ENCODE data around the gene WDPCP. TPM values are rescaled to one million over a fixed set of nuclear protein-coding genes. Genes with fewer than 3 reads are reported as not detected.
A peak's percentile ranks its signal among the peaks of the same experiment; 100 is the strongest.

The WDPCP gene
- total and polyA plus RNA-seq, 7 experiments from 2014 or later, result 4.8 to 19.2 (median 15.6) TPM

DNA sequence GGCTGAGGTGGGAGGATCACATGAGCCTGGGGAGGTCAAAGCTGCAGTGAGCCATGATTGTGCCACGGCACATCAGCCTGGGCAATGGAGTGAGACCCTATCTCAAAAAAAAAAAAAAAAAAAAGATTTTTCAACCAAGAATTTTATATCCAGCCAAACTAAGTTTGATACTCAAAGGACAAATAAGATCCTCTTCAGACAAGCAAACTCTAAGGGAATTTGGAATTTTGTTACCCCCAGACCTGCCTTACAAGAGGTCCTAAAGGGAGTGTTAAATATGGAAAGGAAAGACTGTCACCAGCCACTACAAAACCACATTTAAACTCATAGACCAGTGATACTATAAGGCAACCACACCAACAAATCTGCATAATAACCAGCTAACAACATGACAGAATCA, 67.5 kb downstream of the WDPCP start:
- H3K27ac ChIP-seq (ENCODE audit: low read depth, low read length), result no peak overlapping the region
- peaks cover 3 to 69% (median 45%) of the 10 kb centered on the region in 5 donors for H3K36me3 Mint-ChIP-seq
- no peak overlapping the region for H3K4me3 Mint-ChIP-seq
- DNase-seq (no peak), ATAC-seq (no peak)
- no peak overlapping the region for H3K27ac Mint-ChIP-seq
- intact Hi-C loops (cut with micrococcal nuclease), result no loop called here
- H3K4me1 Mint-ChIP-seq, result peaks cover 0 to 12% (median 4%) of the 10 kb centered on the region in 7 donors
- ChIA-PET POLR2A (no interaction called here), CTCF (interaction anchor here (0.6 kb wide), 1 partner anchor 149 kb away, joined by 3 read pairs; no protein-coding TSS in a partner anchor)
- no peaks in the 10 kb centered on the region for H3K4me1 ChIP-seq (ENCODE audit: control insufficient read depth in 2 of 2, insufficient read depth in 2 of 2, low read length in 2 of 2)
- H3K4me3 ChIP-seq (ENCODE audit: low read length), result no peak overlapping the region
- H3K27me3 ChIP-seq (ENCODE audit: control insufficient read depth in 2 of 2, insufficient read depth in 2 of 2, low read length in 2 of 2), result no peaks in the 10 kb centered on the region
- peaks cover 18 to 88% (median 54%) of the 10 kb centered on the region in 11 donors for H3K9me3 Mint-ChIP-seq
- no peaks in the 10 kb centered on the region for H3K36me3 ChIP-seq (ENCODE audit: control insufficient read depth in 2 of 3, insufficient read depth in 3 of 3, low read length in 3 of 3)
- H3K9me3 ChIP-seq (ENCODE audit: control insufficient read depth in 2 of 3, low read length in 3 of 3), result peaks cover 0 to 37% (median 8%) of the 10 kb centered on the region in 3 experiments
- no peaks in the 10 kb centered on the region for H3K27me3 Mint-ChIP-seq

DNA sequence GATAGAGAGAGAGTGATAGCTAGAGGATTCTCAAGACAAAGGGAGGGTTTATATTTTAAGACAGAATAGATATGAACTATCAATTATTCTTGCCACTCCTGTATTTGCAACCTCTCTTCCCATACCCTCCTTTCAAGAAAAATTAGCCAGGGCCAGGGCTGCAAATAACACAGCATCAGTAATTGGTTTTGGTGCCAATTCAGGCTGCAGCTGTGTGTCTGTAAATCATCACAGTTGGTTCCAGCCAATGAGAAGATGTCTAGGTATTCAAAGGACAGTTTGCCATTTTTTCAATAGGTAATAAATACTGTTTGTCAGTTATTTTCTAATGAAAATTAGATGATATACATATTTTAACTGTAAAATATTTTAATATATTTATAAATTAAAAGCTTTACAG, 73.5 kb downstream of the WDPCP start:
- Histone ChIP-seq H3K4me3 (ENCODE audit: low read length) (no peak overlapping the region), H3K9me3 (ENCODE audit: control insufficient read depth in 2 of 3, low read length in 3 of 3) (peaks cover 0 to 7% (median 0%) of the 10 kb centered on the region in 3 experiments), H3K4me1 (ENCODE audit: control insufficient read depth in 2 of 2, insufficient read depth in 2 of 2, low read length in 2 of 2) (no peaks in the 10 kb centered on the region), H3K27ac (ENCODE audit: low read depth, low read length) (no peak overlapping the region), H3K36me3 (ENCODE audit: control insufficient read depth in 2 of 3, insufficient read depth in 3 of 3, low read length in 3 of 3) (no peaks in the 10 kb centered on the region), H3K27me3 (ENCODE audit: control insufficient read depth in 2 of 2, insufficient read depth in 2 of 2, low read length in 2 of 2) (no peaks in the 10 kb centered on the region)
- peaks cover 0 to 53% (median 30%) of the 10 kb centered on the region in 5 donors for H3K36me3 Mint-ChIP-seq
- no peak overlapping the region for H3K27ac Mint-ChIP-seq
- no peaks in the 10 kb centered on the region for H3K27me3 Mint-ChIP-seq
- POLR2A ChIA-PET, result no interaction called here
- ATAC-seq (no peak), DNase-seq (no peak)
- intact Hi-C loops (cut with micrococcal nuclease), result no loop called here
- peaks cover 16 to 75% (median 36%) of the 10 kb centered on the region in 11 donors for H3K9me3 Mint-ChIP-seq
- H3K4me3 Mint-ChIP-seq, result no peak overlapping the region
- peaks cover 0 to 11% (median 3%) of the 10 kb centered on the region in 7 donors for H3K4me1 Mint-ChIP-seq
- CTCF ChIA-PET, result no interaction called here

DNA sequence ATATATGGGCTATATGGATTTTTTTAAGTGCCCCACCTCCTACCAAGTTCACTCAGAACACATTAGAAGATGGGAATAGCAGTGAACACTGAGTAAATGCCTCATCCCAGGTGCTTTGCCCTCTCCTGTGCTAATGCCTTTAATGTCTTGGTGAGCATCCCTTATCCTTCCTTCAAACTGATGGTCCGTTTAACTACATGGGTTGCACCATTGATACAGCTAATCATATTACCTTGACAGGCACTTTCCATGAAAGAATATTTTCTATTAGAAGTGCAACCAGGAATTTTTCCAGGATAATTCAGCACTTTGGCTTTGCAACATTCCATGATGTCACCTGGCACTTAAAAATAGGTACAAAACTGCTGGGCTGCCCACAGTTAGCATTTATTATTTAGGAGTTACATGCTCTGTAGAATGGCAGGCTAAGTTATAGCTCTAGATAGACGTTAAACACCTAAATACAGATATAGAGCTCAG, 74.0 kb downstream of the WDPCP start:
- Mint-ChIP-seq H3K4me3 (no peak overlapping the region), H3K9me3 (peaks cover 14 to 75% (median 38%) of the 10 kb centered on the region in 11 donors), H3K4me1 (peaks cover 0 to 10% (median 0%) of the 10 kb centered on the region in 7 donors), H3K27ac (no peak overlapping the region), H3K36me3 (peaks cover under 1 to 53% (median 30%) of the 10 kb centered on the region in 5 donors), H3K27me3 (no peaks in the 10 kb centered on the region)
- ATAC-seq (no peak), DNase-seq (no peak)
- H3K27ac ChIP-seq (ENCODE audit: low read depth, low read length), result no peak overlapping the region
- ChIA-PET POLR2A (no interaction called here), CTCF (no interaction called here)
- intact Hi-C loops (cut with micrococcal nuclease), result no loop called here
- no peaks in the 10 kb centered on the region for H3K27me3 ChIP-seq (ENCODE audit: control insufficient read depth in 2 of 2, insufficient read depth in 2 of 2, low read length in 2 of 2)
- H3K36me3 ChIP-seq (ENCODE audit: control insufficient read depth in 2 of 3, insufficient read depth in 3 of 3, low read length in 3 of 3), result no peaks in the 10 kb centered on the region
- H3K4me3 ChIP-seq (ENCODE audit: low read length), result no peak overlapping the region
- peaks cover 0 to 5% (median 0%) of the 10 kb centered on the region in 3 experiments for H3K9me3 ChIP-seq (ENCODE audit: control insufficient read depth in 2 of 3, low read length in 3 of 3)
- H3K4me1 ChIP-seq (ENCODE audit: control insufficient read depth in 2 of 2, insufficient read depth in 2 of 2, low read length in 2 of 2), result no peaks in the 10 kb centered on the region

DNA sequence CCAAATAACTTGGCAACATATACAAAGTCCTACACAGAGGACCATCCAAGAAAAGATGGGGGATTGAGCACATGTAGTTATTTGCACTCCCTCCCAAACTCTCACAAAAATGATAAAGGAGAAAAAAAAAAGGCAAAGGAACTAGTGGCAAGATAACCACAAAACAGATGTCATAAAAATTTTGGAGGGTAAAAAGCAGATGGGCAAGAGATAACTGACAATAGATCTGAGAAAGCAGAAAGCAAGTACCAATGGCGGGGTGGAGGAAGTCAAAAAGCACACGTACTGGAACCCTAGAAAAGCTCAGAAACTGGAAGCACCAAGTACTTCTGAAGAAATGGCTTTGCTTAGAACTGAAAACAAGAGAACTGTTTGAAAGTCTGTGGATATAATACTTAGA, 82.0 kb downstream of the WDPCP start:
- POLR2A ChIA-PET, result no interaction called here
- no peak for ATAC-seq
- no peak for DNase-seq
- intact Hi-C loops (cut with micrococcal nuclease), result no loop called here
- Histone ChIP-seq H3K9me3 (ENCODE audit: control insufficient read depth in 2 of 3, low read length in 3 of 3) (no peaks in the 10 kb centered on the region), H3K36me3 (ENCODE audit: control insufficient read depth in 2 of 3, insufficient read depth in 3 of 3, low read length in 3 of 3) (no peaks in the 10 kb centered on the region), H3K4me3 (ENCODE audit: low read length) (no peak overlapping the region), H3K27me3 (ENCODE audit: control insufficient read depth in 2 of 2, insufficient read depth in 2 of 2, low read length in 2 of 2) (no peaks in the 10 kb centered on the region), H3K4me1 (ENCODE audit: control insufficient read depth in 2 of 2, insufficient read depth in 2 of 2, low read length in 2 of 2) (no peaks in the 10 kb centered on the region), H3K27ac (ENCODE audit: low read depth, low read length) (no peak overlapping the region)
- Mint-ChIP-seq H3K36me3 (peaks cover 2 to 45% (median 34%) of the 10 kb centered on the region in 5 donors), H3K9me3 (peaks cover 15 to 49% (median 28%) of the 10 kb centered on the region in 11 donors), H3K27me3 (no peaks in the 10 kb centered on the region), H3K4me3 (peak overlapping the region in 4 of 10 donors; percentile 0 to 43 (median 34)), H3K27ac (peak overlapping the region in 3 of 9 donors; percentile 14 to 35 (median 33)), H3K4me1 (peaks cover 5 to 36% (median 21%) of the 10 kb centered on the region in 7 donors)
- CTCF ChIA-PET, result no interaction called here

DNA sequence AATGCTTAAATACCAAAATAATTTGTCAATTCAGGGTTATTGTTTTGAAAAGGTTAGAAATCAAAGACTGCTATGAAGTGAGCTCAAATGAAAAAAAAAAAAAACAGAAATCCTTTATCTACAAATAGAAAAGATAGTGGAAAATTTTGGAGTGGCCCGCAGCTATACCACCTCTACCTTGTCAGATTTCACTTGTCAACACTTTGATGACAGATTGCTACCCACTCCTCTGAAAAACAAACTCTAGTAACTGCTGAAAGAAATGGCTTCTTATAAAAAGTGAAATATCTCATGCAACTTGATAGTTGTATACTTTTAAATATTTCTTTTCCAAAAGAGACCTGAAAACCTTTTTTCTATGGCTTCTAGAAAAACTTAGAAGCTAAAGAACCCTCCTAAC, 84.5 kb downstream of the WDPCP start:
- H3K4me3 ChIP-seq (ENCODE audit: low read length), result no peak overlapping the region
- no peak for DNase-seq
- CTCF ChIA-PET, result no interaction called here
- Mint-ChIP-seq H3K4me1 (peaks cover 8 to 30% (median 23%) of the 10 kb centered on the region in 7 donors), H3K9me3 (peaks cover 3 to 24% (median 15%) of the 10 kb centered on the region in 11 donors), H3K36me3 (peaks cover 0 to 27% (median 12%) of the 10 kb centered on the region in 5 donors), H3K27me3 (no peaks in the 10 kb centered on the region), H3K4me3 (no peak overlapping the region), H3K27ac (no peak overlapping the region)
- no peaks in the 10 kb centered on the region for H3K4me1 ChIP-seq (ENCODE audit: control insufficient read depth in 2 of 2, insufficient read depth in 2 of 2, low read length in 2 of 2)
- POLR2A ChIA-PET, result no interaction called here
- ATAC-seq, result no peak
- no peak overlapping the region for H3K27ac ChIP-seq (ENCODE audit: low read depth, low read length)
- H3K27me3 ChIP-seq (ENCODE audit: control insufficient read depth in 2 of 2, insufficient read depth in 2 of 2, low read length in 2 of 2), result no peaks in the 10 kb centered on the region
- no peaks in the 10 kb centered on the region for H3K9me3 ChIP-seq (ENCODE audit: control insufficient read depth in 2 of 3, low read length in 3 of 3)
- H3K36me3 ChIP-seq (ENCODE audit: control insufficient read depth in 2 of 3, insufficient read depth in 3 of 3, low read length in 3 of 3), result no peaks in the 10 kb centered on the region
- intact Hi-C loops (cut with micrococcal nuclease), result no loop called here

DNA sequence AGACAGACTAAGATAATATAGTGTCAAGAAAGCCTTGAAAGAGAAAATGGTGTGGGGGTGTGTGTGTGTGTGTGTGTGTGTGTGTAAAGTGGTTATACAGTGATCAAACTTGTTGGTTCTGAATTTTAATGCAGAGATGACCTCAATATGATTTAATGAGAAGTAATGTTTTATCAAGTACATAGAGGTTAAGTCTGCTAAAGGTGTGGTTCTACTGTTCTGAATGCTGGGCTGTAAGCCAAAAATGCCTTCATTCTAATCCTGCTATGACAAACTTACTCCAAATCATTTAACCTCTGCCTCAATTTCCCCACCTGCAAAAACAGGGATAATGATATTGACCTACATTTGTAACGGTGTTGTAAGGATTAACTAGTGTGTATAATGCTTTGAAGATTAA, 87.9 kb downstream of the WDPCP start:
- POLR2A ChIA-PET, result no interaction called here
- no peaks in the 10 kb centered on the region for H3K36me3 ChIP-seq (ENCODE audit: control insufficient read depth in 2 of 3, insufficient read depth in 3 of 3, low read length in 3 of 3)
- H3K9me3 ChIP-seq (ENCODE audit: control insufficient read depth in 2 of 3, low read length in 3 of 3), result no peaks in the 10 kb centered on the region
- peaks cover 0 to 27% (median 12%) of the 10 kb centered on the region in 7 donors for H3K4me1 Mint-ChIP-seq
- H3K9me3 Mint-ChIP-seq, result peaks cover 0 to 2% (median 0%) of the 10 kb centered on the region in 11 donors
- intact Hi-C loops (cut with micrococcal nuclease), result no loop called here
- CTCF ChIA-PET, result no interaction called here
- no peak overlapping the region for H3K4me3 ChIP-seq (ENCODE audit: low read length)
- no peaks in the 10 kb centered on the region for H3K27me3 ChIP-seq (ENCODE audit: control insufficient read depth in 2 of 2, insufficient read depth in 2 of 2, low read length in 2 of 2)
- ATAC-seq, result no peak
- no peak overlapping the region for H3K4me3 Mint-ChIP-seq
- no peaks in the 10 kb centered on the region for H3K27me3 Mint-ChIP-seq
- H3K36me3 Mint-ChIP-seq, result peaks cover 0 to 13% (median 0%) of the 10 kb centered on the region in 5 donors
- H3K27ac ChIP-seq (ENCODE audit: low read depth, low read length), result no peak overlapping the region
- no peaks in the 10 kb centered on the region for H3K4me1 ChIP-seq (ENCODE audit: control insufficient read depth in 2 of 2, insufficient read depth in 2 of 2, low read length in 2 of 2)
- DNase-seq, result no peak
- no peak overlapping the region for H3K27ac Mint-ChIP-seq

DNA sequence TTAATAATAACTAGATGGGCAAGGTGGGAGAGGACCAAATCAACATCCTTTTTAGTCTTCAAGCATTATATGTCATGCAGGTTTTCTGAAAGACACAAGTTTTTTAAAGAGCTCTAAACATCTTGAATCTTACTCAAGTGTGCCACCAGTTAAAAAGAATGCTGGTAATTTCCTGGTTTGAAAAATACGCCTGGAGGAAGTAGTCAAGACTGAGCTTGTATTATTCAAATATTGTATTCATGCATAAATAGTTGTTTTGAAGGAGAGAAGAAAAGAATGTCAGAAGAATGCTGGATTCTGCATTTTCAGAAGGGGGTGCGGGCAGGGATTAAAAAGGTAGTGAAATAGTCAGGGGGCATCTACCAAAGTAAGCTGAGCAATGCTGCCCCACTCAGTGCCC, 90.7 kb downstream of the WDPCP start:
- no peaks in the 10 kb centered on the region for H3K4me1 ChIP-seq (ENCODE audit: control insufficient read depth in 2 of 2, insufficient read depth in 2 of 2, low read length in 2 of 2)
- Mint-ChIP-seq H3K27ac (no peak overlapping the region), H3K9me3 (peaks cover 0 to 5% (median 0%) of the 10 kb centered on the region in 11 donors), H3K27me3 (no peaks in the 10 kb centered on the region), H3K4me3 (no peak overlapping the region), H3K4me1 (peaks cover 0 to 27% (median 12%) of the 10 kb centered on the region in 7 donors), H3K36me3 (peaks cover 0 to 15% (median 6%) of the 10 kb centered on the region in 5 donors)
- DNase-seq (no peak), ATAC-seq (no peak)
- ChIA-PET POLR2A (no interaction called here), CTCF (no interaction called here)
- H3K4me3 ChIP-seq (ENCODE audit: low read length), result no peak overlapping the region
- H3K27ac ChIP-seq (ENCODE audit: low read depth, low read length), result no peak overlapping the region
- intact Hi-C loops (cut with micrococcal nuclease), result no loop called here
- H3K36me3 ChIP-seq (ENCODE audit: control insufficient read depth in 2 of 3, insufficient read depth in 3 of 3, low read length in 3 of 3), result no peaks in the 10 kb centered on the region
- no peaks in the 10 kb centered on the region for H3K9me3 ChIP-seq (ENCODE audit: control insufficient read depth in 2 of 3, low read length in 3 of 3)
- no peaks in the 10 kb centered on the region for H3K27me3 ChIP-seq (ENCODE audit: control insufficient read depth in 2 of 2, insufficient read depth in 2 of 2, low read length in 2 of 2)
